Fibroblast of upper back skin (primary cell): Measurements from ENCODE around the gene KCTD16.
A peak's percentile ranks its signal among the peaks of the same experiment; 100 is the strongest.

Source experiments
- DNase-seq: peaks from one replicate; pipeline ENCODE4 v3.0.0-alpha.2; 2013

The KCTD16 gene

DNA sequence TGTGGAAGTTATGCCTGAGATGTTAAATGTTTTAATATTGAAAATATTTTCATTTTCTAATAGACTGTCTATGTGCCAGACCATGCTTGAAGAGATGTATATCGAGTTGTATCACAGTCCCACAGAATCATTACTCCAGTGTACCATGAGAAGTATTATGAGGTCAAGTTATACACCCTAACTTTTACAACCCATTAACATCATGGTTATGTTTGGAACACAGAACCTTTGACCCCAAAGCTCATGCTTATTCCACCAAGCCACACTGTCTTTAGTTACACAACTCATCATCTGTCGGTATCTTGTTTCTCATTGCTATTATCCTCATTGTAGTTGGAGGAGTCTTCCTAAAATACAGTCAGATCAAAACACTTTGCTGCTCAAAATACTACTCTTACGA lies 248.0 kb downstream of the KCTD16 start:
- no peak for DNase-seq

DNA sequence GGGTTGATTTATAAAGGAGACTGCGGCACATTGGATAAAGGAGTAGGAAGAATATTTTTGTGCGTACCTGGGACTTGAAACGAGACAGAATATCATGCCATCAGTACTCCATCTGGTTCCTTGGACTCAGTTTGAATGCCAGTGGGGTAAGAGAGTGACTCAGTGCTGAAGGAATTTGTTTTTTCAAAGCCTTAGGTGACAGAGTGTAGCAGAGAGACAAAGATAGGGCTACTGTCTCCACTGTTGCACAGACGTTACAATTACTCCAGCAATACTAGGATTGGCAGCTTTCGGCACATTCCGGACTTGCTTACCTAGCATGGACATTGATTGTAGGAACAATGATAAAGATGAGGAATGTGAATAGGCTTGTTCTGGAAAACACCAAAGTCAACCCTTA lies 250.7 kb downstream of the KCTD16 start:
- no peak for DNase-seq

DNA sequence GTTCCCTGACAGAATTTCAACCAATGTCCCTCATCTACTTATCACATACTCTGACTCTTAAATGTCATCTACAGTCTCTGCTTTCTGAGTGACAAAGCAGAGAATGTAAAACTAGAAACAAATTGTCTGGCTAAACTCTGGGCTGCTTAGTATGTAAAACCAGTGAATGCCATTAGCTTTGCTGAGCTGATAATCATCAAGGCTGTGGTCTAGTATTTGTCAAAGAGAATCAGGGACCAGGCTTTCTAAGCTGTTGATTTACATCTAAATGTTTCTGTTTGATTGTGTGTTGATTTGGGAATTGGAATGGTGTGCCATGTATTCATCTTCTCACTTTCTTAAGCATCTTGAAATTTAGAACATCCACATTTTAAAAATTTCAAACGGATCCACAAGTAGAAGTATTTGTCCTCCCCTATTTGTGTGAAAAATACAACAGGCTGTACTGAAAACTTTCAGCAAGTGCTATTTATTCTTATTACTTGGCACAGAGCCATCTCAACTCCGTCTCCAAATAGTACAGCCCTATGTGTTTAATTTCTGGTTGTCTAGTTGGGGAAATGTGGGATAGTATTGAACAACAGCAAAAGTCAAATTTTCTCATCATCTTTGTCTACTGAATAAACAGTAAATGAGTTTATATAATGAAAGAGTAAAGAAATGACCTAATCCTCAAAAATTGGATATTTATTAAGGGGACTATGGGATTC lies 251.5 kb downstream of the KCTD16 start:
- peak; percentile 2 for DNase-seq

DNA sequence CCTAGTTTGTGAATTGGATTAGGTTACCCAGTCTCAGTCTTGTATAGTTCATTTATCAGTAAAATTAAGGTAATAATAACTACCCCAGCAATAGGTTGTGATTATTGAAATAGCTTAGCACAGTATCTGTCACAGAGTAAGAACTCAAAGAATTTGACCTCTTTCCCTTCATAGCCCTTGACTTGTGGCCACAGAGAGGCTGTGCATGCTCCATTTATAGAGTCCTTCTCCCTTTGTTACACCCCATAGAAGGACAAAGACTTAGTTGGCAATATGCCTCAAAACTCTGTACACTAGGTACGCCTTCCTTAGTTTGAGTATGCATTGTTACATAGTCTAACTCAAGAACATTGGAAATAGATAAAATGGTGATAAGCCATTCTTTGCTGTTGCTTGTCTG lies 257.2 kb downstream of the KCTD16 start:
- no peak for DNase-seq

DNA sequence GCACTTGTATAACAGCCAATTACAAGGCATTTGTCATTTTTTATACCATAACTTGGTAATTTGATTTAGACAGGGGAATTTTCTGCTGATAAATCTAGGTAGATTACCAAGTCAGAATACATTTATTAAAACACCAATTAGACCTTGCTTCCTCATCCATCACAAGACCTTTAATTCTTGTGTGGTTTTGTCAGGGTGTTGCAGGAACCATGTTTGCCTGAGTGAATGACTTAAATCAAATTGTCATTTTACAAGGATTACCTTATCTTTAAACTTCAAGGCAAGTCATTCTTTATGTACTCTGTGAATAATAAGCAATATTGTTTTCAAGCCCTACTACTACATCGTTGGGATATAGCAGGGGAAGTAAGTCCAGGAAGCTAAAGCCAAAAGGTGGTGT lies 257.7 kb downstream of the KCTD16 start:
- no peak for DNase-seq

DNA sequence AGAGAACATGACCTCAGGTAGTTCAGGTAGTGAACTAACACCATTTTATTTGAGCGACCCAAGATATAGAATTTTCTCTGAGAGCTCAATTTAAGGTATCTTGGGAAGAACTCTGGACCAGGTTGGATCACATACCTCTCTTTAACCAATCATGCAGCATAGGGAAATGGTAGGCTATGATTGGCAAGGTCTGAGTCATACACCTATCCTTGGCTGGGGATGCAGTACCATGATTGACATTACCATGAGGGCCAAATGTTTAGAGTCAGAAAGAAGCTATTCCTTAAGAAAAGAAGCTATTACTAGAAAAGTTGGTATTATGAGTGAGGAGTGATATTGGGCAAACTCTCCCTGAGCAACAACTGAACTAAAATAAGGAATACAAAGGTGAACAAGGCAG lies 258.7 kb downstream of the KCTD16 start:
- no peak for DNase-seq

DNA sequence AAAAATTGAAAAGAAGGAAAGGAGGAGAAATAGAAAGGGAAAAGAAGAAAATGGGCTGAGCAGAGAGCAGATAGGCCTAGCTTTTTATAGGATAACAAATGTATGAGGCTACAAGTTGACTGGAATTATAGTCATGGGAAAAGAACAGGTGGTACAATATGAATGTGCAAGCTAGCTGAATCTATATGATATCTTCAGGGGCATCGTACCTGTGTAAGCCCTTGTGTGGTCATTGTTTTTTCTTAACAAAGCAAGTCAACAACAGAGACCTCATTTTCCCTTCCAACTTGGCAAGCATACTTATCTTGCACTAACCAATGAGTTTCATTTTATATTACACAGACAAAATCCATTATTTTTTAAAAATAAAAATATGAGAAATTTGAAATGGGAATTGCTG lies 259.2 kb downstream of the KCTD16 start:
- DNase-seq: no peak

DNA sequence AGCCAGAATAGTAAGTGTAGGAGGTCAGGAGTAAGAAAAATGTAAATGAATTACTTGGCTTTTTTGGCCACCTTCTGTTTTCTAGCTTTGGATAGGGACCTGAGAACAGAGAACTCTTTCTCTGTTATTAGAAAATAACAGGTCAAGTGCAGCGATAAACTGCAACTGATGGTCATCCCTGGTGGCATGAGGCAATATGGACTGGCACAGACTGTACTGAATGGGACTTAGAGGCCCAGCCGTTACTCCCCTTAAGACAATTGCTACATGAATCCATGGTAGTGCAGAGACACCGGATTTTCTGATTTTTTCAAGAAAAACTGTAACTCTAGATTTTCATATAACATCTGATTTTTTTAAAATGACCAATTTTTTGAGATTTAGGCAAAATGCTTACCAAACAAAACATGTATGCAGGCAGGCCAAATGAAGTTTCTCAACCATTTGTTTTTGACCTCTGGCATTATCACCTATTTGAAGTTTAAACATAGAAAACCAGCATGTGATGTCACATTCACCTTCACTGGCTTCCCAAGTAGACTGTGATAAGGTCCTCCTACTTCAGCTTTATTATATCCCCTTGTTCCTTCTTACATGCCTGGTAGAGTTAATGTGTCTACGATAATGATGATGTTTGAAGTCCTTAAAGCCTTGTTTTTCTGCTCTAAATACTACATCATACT lies 262.6 kb downstream of the KCTD16 start:
- no peak for DNase-seq

DNA sequence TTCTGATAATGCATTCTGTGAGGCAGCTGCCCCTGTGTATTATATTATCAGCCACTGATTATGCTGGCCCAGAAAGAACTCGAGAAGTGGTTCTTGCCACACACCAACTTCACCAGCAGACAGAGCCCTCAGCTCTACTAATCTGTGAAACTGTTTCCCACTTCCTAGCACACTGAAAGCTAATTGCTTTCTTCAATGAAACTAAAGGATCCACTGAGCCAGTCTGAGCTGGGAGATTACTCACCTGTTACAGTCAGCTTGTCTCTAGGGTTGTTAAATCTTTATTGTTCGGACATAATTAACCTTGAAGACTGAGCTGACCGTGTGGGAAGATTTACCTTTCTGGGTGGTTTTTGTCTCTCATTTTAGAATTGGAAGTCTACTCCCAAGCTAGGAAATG lies 263.2 kb downstream of the KCTD16 start:
- no peak for DNase-seq

DNA sequence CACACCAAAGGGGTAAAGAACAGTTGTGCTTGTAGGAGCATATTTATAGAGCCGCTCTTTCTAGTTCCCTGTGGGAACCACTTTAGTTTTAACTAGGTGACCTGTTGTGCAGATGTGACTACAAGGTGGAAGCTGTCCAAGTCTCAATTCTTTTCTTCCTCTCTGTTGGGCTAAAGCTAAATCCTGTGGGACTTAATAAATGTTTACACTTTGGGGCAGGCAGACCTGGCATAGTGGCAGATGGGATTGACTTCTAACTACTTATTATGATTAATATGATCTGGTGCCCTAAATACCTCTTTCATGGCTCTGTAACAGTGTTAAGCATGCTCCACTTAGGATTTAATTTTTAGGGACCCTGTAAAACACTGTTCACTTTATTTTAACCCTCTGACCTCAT lies 265.3 kb downstream of the KCTD16 start:
- DNase-seq: no peak

DNA sequence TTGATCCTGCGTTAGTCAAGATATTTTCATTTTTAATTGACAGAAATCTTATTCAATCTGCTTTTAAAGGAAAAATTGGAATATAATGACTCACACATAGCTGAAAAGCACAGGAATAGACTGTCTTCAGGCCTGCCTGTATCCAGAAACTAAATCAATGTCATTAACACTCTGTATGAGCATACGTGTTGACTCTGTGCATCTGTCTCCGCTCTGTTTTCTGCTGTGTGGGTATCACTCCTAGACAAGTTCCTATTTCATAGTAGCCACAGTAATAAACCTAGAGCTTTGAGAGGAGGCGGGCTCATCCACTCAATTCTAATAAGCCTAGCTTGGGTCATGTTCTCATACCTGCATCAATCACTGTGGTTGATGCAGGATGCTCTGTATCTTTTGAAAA lies 267.6 kb downstream of the KCTD16 start:
- DNase-seq: no peak

DNA sequence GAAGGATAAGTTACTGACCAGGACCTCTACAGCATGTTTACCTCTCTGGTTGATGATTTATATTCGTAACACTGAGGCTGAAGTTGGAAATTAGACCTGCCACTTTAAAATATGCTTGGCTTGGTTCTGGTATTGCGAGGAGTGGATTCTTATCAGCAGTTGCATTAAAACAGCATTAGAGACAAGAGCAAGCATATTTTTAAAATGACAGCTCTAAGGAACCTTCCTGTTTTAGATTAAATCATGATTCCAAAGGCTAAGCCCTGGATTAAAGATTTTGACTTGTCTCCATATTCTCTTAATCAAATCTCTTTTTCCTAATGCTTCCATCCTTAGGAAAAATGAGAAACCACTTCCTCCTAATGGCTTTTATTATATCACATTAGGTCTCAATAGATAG lies 277.8 kb downstream of the KCTD16 start:
- DNase-seq: no peak

DNA sequence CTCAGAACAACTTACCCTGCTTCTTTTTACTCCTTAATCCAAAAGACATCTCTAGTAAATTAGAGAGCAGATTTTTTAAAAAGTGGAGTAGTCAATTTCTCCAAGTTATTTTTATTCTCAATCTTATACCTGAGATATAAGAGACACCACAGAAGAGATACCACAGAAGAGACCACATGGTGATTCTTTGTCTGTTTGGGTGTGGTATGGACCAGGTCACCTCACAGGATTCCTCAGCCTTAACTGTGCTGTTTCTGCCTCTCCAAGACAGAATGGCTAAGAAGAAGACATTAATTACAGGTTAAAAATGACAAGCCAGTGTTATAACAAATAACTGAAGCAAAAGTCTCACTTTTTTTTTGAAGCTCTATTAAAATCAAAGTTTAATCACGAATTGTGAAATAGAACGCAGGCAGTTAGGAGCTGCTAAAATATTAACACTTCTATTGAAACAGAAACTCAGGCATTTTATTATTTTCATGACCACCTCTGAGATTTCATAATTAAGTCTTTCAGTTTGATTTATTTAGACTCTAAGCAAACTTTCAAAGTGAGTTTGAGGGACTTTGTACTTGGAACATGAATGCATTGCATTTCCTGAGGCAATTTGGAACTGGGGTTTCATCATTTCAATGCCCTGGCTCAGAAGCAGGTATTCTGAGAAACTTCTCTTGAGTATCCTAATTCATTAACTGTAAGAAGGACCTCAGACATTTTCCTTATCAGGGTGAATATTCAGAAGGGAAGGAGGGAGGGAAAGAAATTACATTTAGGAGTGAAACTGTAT lies 280.7 kb downstream of the KCTD16 start:
- peak; percentile 21 for DNase-seq

DNA sequence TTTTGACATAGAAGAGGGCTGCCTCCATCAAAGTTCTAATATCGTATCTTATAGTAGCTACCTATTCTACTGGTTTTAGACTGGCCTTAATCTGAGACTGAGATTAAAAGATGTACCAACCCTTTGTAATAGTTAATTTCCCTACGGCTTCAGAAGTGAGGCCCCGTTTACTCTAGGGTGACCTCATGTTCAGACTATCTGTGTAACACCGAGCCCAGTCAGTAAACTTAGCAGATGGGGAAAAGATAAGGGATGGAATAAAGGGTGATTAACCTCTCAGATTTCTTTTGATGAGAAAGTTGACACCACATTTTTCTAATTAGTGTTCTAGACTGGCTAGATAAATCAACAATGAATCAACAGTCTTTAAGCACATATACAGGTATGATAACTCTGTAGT lies 283.1 kb downstream of the KCTD16 start:
- no peak for DNase-seq

DNA sequence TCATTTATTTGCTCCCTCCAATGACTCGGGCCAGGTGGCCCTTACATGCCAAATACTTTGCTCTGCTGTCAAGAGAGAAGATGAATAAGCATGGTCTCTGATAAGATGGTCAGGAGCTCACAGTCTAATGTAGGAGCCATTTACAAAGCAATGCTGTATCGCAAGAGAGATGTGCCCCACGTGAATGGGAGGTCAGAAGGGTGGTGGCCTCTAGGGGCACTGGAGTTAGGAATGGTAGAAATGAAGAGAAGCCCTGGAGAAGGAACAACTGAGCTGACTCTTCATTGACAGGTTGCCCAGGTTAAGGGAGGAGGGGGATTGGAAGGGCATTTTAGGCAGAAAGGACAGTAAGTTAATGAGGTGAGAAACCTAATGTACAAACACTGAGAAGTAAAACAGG lies 286.5 kb downstream of the KCTD16 start:
- DNase-seq: no peak

DNA sequence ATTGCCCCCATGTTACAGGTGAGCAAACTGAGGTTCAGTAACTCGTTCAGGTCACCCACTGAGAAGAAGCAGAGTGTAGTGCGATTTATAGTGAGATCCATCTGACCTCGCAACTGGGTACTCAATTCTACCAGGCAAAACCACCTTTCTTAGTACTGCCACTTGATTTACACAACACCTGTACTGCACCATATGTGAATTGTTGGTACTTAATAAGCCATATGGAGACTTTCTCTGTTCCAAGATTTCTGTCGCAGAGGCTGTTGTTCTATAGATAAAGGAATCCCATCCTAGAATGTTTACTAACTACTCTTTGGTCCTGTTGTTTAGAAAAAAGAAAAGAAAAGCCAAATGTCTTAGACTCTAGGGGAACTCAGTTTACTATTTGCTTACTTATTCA lies 287.5 kb downstream of the KCTD16 start:
- no peak for DNase-seq

DNA sequence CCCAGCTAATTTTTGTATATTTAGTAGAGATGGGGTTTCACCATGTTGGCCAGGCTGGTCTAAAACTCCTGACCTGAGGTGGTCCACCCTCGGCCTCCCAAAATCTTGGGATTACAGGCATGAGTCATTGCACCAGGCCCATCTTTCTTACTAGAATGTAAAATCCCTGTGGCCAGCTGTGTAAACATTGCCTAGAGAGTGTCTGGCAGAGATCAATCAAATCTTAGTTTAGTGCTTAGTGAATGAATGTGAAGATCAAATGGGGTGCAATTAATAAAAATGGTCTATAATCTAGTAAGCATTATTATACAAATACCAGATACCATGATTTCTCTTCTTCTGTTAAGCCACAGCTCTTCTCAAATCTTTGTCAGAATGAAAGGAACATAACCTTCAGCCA lies 289.9 kb downstream of the KCTD16 start:
- peak; percentile 10 for DNase-seq

DNA sequence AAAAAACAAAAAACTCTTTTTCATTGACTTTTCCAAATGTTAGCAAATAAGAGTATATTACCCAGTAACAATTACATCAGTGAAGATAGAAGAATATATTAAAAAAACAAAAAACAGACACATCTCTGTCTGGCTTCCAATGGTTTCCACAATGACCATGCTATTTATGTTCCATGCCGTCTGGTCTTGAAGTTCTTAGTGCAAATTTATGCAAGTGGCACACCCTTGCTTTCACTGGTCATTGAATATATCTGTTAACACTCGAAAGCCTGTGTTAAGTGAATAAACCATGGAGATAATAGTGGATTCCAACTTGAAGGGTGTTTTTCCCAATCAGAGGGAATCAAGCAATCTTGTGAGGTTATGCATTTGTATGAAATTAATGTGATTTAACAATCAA lies 291.9 kb downstream of the KCTD16 start:
- DNase-seq: no peak

DNA sequence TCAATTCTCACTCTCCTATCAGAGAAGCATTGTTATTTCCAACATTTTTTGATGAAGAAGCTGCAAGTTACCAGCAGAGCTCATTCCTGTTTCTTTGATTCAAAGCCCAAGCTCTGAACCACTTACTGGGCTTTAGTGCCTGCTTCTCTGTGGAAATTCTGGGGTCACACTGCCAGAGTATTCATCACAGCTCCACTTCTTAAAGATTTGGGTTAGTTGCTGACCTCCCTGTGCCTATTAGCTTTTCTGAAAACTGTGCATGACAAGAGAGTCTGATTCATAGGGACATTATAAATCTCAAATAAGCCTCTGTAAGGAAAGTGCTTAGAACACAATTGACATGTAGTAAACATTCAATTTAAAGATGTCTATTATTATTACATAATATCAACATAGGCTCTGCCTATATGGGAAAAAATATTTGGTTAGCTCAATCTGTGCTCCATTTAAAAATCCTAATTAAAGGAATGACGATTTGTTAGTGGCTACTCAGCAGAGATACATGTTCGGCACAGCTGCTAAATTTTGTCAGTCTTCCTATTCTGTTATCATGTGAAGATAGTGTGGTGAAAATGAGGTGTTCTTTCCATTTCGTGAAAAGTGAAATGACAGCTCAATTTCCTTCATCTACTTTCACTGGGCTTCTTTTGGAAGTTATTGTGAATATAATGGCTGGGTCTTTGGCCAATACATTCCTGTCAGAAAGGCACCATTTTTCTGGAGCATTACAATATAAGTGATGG lies 293.0 kb downstream of the KCTD16 start:
- DNase-seq: no peak

DNA sequence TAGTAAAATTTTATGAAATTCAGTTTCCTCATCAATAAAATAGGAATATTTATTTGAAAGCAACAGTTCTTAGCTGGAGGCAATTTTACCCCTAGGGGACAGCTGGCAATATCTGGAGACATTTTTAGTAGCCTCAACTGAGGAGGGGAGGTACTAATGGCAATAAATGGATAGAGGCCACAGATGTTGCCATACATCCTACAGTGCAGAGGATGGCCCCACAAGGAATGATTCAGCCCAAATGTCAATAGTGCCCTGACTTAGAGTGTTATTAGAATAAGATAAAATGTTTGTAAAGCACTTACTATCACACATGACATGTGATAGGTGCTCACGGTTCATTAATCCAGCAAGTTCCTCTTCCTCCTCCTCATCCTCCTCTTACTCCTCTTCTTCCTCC lies 293.6 kb downstream of the KCTD16 start:
- no peak for DNase-seq

DNA sequence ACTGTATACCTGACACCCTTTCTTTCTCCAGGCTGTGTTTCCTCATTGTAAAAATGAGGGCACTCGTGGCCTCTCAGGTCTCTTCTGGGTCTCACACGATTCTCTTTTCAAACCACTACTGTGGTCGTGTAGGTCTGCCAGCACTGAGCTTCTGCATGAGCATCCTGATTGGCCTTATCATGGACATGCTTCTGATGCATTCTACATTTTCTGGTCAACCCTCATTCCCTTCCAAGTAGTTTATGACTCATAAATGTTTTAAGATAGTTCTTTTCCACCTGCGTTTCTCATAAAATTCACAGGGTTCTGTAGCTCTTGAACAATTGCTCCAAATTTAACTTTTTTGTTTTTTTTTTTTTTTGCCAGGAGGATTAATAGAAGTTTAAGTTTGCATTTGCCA lies 294.8 kb downstream of the KCTD16 start:
- DNase-seq: no peak

DNA sequence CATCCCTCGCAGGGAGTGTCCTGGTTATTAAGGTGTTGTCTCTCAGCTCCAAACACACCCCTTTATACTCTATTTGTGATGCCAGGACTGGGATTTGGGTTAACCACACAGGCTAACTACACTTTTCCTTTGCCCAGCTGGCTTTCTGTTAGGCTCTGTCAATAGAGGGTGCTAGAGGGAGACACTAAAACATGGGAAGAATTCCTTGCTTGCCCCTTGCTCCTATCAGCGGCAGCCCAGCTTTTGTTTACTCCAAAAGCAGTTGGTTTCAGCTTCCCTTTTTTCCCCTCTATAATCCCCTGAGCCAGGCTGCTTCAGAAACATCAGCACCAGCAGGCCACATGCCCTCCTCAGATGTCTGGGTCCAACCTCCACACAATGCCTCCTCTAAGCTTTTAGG lies 297.1 kb downstream of the KCTD16 start:
- peak; percentile 53 for DNase-seq

DNA sequence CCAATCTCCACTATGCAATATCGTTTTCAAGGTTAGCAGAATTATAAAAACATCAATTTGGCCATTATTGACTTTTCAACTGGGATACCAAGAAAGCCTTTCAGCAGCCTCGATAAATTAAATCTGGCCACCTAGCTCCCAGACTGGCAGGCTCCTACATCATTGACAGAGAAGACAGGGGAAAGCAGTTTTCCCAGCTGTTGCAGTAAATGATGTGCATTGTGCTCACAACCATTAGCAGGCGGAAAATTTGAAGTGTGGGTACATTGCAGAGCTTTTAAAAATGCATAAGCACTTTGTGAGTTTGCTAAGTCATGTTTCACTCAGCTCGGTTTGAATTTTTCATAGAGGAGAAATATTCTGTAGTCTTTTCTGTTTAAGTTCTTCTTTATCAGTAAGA lies 297.9 kb downstream of the KCTD16 start:
- no peak for DNase-seq
